ENCODE data around the gene SCTR.
"Not testable (repeated sequence)": the region's sequence is repeated elsewhere in the genome, so short reads cannot be mapped to it uniquely, and the experiment has no call there.

The SCTR gene

GRCh38 chr2:119407430-119408220, 116.7 kb downstream of the SCTR start:
- DNase-seq (ENCODE audit: low read depth): peak; percentile 35

DNA sequence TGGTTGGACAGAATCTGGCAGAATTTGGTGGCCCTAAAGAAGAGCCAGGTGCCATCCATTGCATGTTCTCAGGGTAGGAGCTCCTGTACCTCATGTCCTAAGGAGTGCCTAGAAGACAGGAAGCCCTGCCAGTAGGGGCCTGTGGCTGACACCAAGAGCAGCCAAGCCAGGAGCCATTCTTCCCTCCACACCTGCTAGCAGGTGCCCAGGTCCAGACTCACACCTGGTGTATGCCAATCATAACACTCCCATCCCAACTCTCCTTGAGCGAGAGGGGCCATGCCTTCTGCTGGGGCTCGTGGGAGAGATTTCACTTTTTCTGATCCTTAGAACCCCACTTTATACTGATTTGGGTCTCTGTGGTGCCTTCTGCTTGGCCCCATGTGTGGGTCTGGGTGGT, 119.1 kb downstream of the SCTR start:
- DNase-seq (ENCODE audit: low read depth): no peak

DNA sequence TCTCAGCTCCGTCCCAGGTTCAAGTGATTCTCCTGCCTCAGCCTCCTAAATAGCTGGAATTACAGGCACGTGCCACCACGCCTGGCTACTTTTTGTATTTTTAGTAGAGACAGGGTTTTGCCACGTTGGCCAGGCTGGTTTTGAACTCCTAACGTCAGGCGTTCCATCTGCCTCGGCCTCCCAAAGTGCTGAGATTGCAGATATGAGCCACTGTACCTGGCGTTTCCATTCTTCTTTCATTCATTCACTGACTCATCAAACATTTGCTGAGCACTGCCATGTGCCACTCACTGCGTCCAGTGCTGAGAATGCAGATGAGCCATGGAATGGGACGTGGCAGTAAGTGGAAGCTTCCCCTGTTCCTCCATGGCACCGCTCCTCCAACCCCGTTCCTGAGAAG, 120.7 kb downstream of the SCTR start:
- DNase-seq (ENCODE audit: low read depth): not testable (repeated sequence)

DNA sequence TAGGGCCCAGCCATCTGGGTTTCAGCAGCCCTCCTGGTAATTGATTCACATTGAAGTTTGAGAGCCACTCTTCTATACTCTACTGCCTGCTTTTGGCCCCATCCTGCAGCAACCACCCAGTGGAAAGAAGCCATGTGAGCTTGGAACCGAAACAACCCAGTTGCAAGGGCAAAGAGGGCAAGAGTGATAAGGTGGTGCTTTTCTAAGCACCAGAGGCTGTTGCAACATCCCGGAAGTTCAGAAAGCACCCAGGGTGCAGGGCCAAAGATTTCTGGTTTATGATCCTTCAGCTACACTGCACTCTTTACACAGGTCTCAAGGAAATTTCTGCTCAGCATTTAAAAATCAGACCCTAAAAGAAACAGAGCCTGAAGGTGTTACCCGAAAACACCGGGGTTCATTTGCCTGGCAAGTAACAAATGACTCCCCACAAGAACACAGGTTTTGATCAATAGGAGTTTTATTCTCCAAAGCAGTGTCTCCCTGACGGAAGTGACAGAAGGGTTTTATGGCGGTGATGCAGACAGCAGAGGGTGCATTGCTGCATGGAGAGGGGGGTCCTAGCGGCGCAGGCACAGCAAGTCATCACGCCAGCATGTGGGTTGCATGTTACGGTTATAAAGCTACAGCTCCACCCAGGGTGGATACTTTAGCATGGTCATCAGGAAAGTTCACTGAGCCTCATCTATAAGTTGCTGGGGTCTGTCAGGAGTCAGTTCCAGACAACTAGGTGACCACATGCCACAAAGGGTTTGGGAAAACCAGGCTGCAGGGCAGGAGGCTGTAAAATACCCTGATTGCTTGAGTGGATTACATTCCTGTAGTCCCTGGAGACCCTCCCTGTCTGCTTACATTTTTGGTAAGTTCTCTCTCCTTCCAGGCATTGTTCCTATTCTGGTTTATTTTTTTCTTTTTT, 121.4 kb downstream of the SCTR start:
- no peak for DNase-seq (ENCODE audit: low read depth)

GRCh38 chr2:119402106-119402505, 122.2 kb downstream of the SCTR start:
- no peak for DNase-seq (ENCODE audit: low read depth)

GRCh38 chr2:119397196-119397595, 127.1 kb downstream of the SCTR start:
- no peak for DNase-seq (ENCODE audit: low read depth)

- DNase-seq (ENCODE audit: low read depth): no peak
These were observed 130.1 kb downstream of the SCTR start for GRCh38 chr2:119393971-119394748.

All from HS-27A (cell line).